Activated T-helper 1 cell treated with anti-CD3 and anti-CD28 coated beads, Interleukin-12 subunit alpha, Interleukin-12 subunit beta, Interleukin-2, Interleukin-4 antibody, amounts not matched to agents 30 ng/mL and 10 ng/mL and 1 ng/mL, durations not matched to agents 14 hours and 24 hours and 36 hours (primary cell): Measurements from ENCODE around the gene GAREM1. TPM values are rescaled to one million over a fixed set of nuclear protein-coding genes. Genes with fewer than 3 reads are reported as not detected.

ENCODE experiments used
- DNase-seq: peaks from one replicate; pipeline ENCODE4 v3.0.0; 2021; ENCODE audit warnings: low spot score
- H3K27ac Mint-ChIP-seq: one replicate; pipeline ENCODE4 v1.8.0; 2021; ENCODE audit warnings: mild to moderate bottlenecking, mixed read lengths
- H3K27me3 Mint-ChIP-seq: one replicate; pipeline ENCODE4 v1.8.0; 2022; ENCODE audit warnings: mild to moderate bottlenecking, moderate library complexity, mixed read lengths; ENCODE audit not compliant: insufficient read depth
- H3K36me3 Mint-ChIP-seq: one replicate; pipeline ENCODE4 v1.8.0; 2021; ENCODE audit warnings: low read depth, mixed read lengths
- H3K4me1 Mint-ChIP-seq: one replicate; pipeline ENCODE4 v1.8.0; 2021; ENCODE audit warnings: low read depth, mixed read lengths
- H3K4me3 Mint-ChIP-seq: one replicate; pipeline ENCODE4 v1.8.0; 2021; ENCODE audit warnings: mild to moderate bottlenecking, moderate library complexity, mixed read lengths
- H3K9me3 Mint-ChIP-seq: one replicate; pipeline ENCODE4 v1.8.0; 2021; ENCODE audit warnings: mixed read lengths
- intact Hi-C: fragments of 100-400 bp; cut with micrococcal nuclease; formaldehyde crosslinking; loops from one replicate; pipeline ENCODE4 v1.15.1; 2024
- total RNA-seq: library from RNA; stranded (reverse); gene quantifications from 2 replicates; pipeline ENCODE4 v1.2.3, GENCODE V29; 2022

Gene GAREM1
- total RNA-seq, 1 donor from 2014 or later, result not detected

- no peaks in the 10 kb centered on the region for H3K9me3 Mint-ChIP-seq
- H3K27ac Mint-ChIP-seq, result no peak overlapping the region
- H3K4me1 Mint-ChIP-seq, result no peaks in the 10 kb centered on the region
- DNase-seq, result no peak
- H3K36me3 Mint-ChIP-seq, result no peaks in the 10 kb centered on the region
- H3K27me3 Mint-ChIP-seq, result peaks cover 11% of the 10 kb centered on the region
- intact Hi-C loops, result no loop called here
- H3K4me3 Mint-ChIP-seq, result no peak overlapping the region
Observed at GRCh38 chr18:32393407-32393806, 77.3 kb downstream of the GAREM1 start.

DNA sequence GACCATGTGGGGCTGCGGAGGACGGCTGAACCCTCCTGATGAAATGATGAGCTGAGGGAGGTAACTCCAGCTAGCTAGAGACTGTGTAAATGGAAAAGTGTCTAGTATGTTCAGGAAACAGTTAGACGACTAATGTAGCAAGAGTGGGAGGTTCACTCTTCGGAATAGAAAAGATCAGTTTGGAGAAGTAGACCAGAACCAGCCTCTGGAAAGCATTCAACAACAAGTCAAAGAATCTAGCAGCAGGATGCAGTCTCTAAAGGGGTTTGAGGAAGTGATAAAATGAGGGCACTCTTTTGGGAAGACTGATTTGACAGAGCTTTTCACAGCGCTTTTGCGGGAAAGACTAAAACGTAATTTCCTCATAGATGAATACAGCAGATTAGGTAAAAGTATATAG lies 79.6 kb downstream of the GAREM1 start:
- intact Hi-C loops, result no loop called here
- Mint-ChIP-seq H3K27me3 (peaks cover 11% of the 10 kb centered on the region), H3K9me3 (no peaks in the 10 kb centered on the region), H3K4me3 (no peak overlapping the region), H3K4me1 (no peaks in the 10 kb centered on the region), H3K36me3 (no peaks in the 10 kb centered on the region), H3K27ac (no peak overlapping the region)
- DNase-seq, result no peak

- DNase-seq, result no peak
- Mint-ChIP-seq H3K4me3 (no peak overlapping the region), H3K36me3 (no peaks in the 10 kb centered on the region), H3K4me1 (no peaks in the 10 kb centered on the region), H3K27ac (no peak overlapping the region), H3K9me3 (no peaks in the 10 kb centered on the region), H3K27me3 (peaks cover 11% of the 10 kb centered on the region)
- intact Hi-C loops, result no loop called here
Observed at GRCh38 chr18:32389858-32390257, 80.8 kb downstream of the GAREM1 start.

DNA sequence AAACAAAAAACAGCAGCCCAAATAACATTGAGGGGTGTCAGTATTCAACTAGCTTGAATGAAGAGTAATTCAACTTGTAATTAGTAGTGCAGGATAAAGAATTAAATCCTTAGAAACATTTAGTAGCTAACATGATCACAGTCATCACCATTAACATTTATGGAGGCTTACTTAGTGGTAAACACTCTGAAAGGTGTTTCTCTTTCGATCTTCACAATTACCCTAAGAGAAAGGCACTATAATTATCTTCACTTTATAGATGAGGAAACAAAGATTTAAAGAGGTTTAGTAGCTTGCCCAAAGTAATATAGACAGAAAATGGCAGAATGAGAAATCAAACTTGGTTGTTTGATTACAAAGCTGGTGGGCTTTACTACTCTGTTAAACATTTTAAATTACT lies 81.5 kb downstream of the GAREM1 start:
- Mint-ChIP-seq H3K4me1 (no peaks in the 10 kb centered on the region), H3K27ac (no peak overlapping the region), H3K36me3 (no peaks in the 10 kb centered on the region), H3K27me3 (peaks cover 14% of the 10 kb centered on the region), H3K4me3 (no peak overlapping the region), H3K9me3 (no peaks in the 10 kb centered on the region)
- DNase-seq, result no peak
- intact Hi-C loops, result no loop called here

DNA sequence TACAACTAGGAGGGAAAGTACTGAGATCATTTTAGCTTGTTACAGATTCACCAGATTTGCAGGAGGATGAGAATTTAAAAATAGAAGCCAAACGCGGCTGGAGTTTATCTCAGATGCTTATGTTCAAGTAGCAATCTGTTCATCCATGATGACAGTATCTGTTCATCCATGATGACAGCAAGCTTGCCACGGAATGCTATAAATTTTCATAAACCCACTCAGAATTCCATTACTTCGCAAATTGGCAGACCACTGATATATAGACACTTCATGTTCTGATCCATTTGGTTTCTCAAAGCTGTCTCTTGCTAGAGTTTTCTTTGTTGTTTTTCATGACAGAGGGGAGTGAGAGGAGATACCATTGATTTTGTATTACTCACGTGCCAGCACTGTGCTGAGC lies 84.2 kb downstream of the GAREM1 start:
- H3K9me3 Mint-ChIP-seq, result no peaks in the 10 kb centered on the region
- no peaks in the 10 kb centered on the region for H3K36me3 Mint-ChIP-seq
- H3K4me1 Mint-ChIP-seq, result no peaks in the 10 kb centered on the region
- intact Hi-C loops, result no loop called here
- no peak overlapping the region for H3K27ac Mint-ChIP-seq
- peaks cover 17% of the 10 kb centered on the region for H3K27me3 Mint-ChIP-seq
- H3K4me3 Mint-ChIP-seq, result no peak overlapping the region
- DNase-seq, result no peak

DNA sequence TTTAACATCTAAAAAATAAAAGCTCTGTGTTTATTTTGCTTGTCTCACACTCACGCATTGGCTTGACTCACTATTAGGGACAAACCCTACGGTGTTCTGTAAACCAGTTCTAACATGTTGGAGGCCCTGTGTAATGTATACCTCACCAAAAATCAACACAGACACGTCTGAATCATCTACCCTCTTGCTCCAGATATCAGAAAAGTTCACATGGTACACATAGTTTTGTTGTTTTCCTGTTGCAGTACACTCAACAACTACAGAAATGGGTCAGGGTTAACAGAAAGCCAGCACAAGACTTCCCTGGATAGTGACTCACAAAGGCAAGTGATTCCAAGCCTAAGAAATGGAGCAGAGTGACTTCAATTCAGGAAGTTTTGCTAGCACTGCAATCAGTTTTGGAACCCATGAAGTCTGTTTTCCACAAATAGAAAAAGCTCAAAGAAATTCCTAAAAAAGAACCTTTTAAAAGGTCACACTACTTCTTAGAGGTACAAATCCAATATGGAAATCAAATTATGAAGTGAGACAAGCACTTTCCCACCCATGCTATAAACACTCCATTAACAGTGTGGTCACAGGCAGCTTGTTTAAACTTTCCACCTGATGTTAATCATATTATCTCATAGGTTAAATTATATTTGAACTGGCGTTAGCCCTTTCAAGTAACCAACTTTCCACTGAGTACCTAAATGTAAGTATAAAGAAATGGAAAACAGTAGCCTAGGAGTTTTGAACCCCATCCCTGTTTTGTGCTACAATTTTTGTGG lies 87.4 kb downstream of the GAREM1 start:
- no peak for DNase-seq
- intact Hi-C loops, result no loop called here
- peaks cover 9% of the 10 kb centered on the region for H3K27me3 Mint-ChIP-seq
- no peak overlapping the region for H3K27ac Mint-ChIP-seq
- no peaks in the 10 kb centered on the region for H3K36me3 Mint-ChIP-seq
- no peak overlapping the region for H3K4me3 Mint-ChIP-seq
- no peaks in the 10 kb centered on the region for H3K4me1 Mint-ChIP-seq
- H3K9me3 Mint-ChIP-seq, result no peaks in the 10 kb centered on the region

DNA sequence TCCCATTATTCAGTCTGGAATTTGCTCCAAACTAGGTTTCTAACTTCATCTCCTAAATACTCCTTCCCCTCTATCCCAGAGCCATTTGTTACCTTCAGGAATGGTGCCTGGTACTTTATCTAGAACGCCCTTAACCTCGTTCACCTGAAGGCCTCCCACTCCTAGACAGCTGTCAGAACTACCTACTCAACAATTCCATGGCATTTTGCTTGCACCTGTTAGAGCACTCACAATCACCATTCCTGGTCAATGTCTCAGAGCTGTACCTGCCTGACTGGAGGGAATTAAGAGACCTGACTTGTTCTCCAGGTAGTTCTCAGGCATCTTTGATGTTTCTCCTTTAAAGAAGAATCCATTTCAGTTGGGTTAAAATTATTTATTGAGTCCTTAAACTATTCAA lies 88.9 kb downstream of the GAREM1 start:
- no peak for DNase-seq
- Mint-ChIP-seq H3K27ac (no peak overlapping the region), H3K4me3 (no peak overlapping the region), H3K4me1 (no peaks in the 10 kb centered on the region), H3K9me3 (no peaks in the 10 kb centered on the region), H3K27me3 (peaks cover 9% of the 10 kb centered on the region), H3K36me3 (no peaks in the 10 kb centered on the region)
- intact Hi-C loops, result no loop called here

- no peak for DNase-seq
- Mint-ChIP-seq H3K36me3 (no peaks in the 10 kb centered on the region), H3K27me3 (peaks cover 9% of the 10 kb centered on the region), H3K9me3 (no peaks in the 10 kb centered on the region), H3K4me1 (no peaks in the 10 kb centered on the region), H3K27ac (no peak overlapping the region), H3K4me3 (no peak overlapping the region)
- intact Hi-C loops, result no loop called here
Observed at GRCh38 chr18:32380559-32380958, 90.1 kb downstream of the GAREM1 start.

- Mint-ChIP-seq H3K9me3 (no peaks in the 10 kb centered on the region), H3K27me3 (peaks cover 9% of the 10 kb centered on the region), H3K27ac (no peak overlapping the region), H3K36me3 (no peaks in the 10 kb centered on the region), H3K4me1 (no peaks in the 10 kb centered on the region), H3K4me3 (no peak overlapping the region)
- DNase-seq, result no peak
- intact Hi-C loops, result no loop called here
Observed at GRCh38 chr18:32379891-32380290, 90.8 kb downstream of the GAREM1 start.

DNA sequence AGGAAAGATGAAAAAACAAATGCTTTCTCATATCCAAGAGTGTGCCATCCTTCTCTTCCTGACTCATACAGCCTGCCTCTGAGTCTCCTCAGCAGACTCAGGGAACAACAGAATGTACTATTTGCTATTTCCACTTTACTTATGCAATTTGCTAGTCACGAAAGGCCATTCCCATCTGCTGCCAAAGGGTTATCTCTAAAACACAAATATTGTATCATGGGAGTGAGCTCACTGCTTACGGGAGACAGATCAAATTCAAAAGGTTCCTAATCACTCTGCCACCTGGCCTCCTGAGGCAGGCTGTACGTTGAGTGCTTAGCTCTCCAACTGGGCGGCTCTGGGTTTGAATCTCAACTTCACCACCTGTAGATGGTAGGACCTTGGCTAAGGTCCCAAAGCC lies 92.0 kb downstream of the GAREM1 start:
- no peak for DNase-seq
- Mint-ChIP-seq H3K4me3 (no peak overlapping the region), H3K9me3 (no peaks in the 10 kb centered on the region)

DNA sequence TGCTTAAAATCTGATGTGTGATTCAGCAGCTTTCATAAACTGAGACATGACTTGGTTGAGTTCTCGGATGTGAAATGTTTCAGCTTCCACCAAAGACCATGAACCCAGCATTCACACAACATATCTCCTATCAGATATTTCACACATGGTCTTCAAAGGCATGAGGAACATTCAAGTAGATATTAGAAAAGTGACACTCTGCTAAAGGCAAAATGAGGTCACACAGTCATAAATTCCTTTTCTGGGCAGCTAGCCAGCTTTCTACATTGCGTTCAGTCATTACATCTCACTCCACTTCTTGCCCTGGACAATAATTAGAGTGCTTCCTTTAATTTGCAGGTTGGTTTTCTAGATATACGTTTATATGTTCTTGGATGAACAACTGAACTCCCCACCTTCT lies 96.7 kb downstream of the GAREM1 start:
- H3K4me3 Mint-ChIP-seq, result no peak overlapping the region
- H3K27me3 Mint-ChIP-seq, result peaks cover 2% of the 10 kb centered on the region
- H3K36me3 Mint-ChIP-seq, result no peaks in the 10 kb centered on the region
- no peak overlapping the region for H3K27ac Mint-ChIP-seq
- intact Hi-C loops, result no loop called here
- no peaks in the 10 kb centered on the region for H3K4me1 Mint-ChIP-seq
- DNase-seq, result no peak
- H3K9me3 Mint-ChIP-seq, result no peaks in the 10 kb centered on the region

More for the DNA sequence above, 92.0 kb downstream of the GAREM1 start:
- intact Hi-C loops, result no loop called here
- no peak overlapping the region for H3K27ac Mint-ChIP-seq
- peaks cover 7% of the 10 kb centered on the region for H3K27me3 Mint-ChIP-seq
- H3K4me1 Mint-ChIP-seq, result no peaks in the 10 kb centered on the region
- H3K36me3 Mint-ChIP-seq, result no peaks in the 10 kb centered on the region

GRCh38 chr18:32373505-32373904 lies 97.2 kb downstream of the GAREM1 start:
- intact Hi-C loops, result no loop called here
- Mint-ChIP-seq H3K4me3 (no peak overlapping the region), H3K27me3 (peaks cover 2% of the 10 kb centered on the region), H3K27ac (no peak overlapping the region), H3K36me3 (no peaks in the 10 kb centered on the region), H3K9me3 (no peaks in the 10 kb centered on the region), H3K4me1 (no peaks in the 10 kb centered on the region)
- DNase-seq, result no peak

GRCh38 chr18:32372381-32373061 lies 98.2 kb downstream of the GAREM1 start:
- H3K4me1 Mint-ChIP-seq, result no peaks in the 10 kb centered on the region
- H3K36me3 Mint-ChIP-seq, result no peaks in the 10 kb centered on the region
- DNase-seq, result no peak
- H3K4me3 Mint-ChIP-seq, result no peak overlapping the region
- intact Hi-C loops, result no loop called here
- peaks cover 2% of the 10 kb centered on the region for H3K27me3 Mint-ChIP-seq
- H3K9me3 Mint-ChIP-seq, result no peaks in the 10 kb centered on the region
- H3K27ac Mint-ChIP-seq, result no peak overlapping the region
